Measurements from ENCODE around the gene ACP6. TPM values are rescaled to one million over a fixed set of nuclear protein-coding genes. Genes with fewer than 3 reads are reported as not detected.
A peak's percentile ranks its signal among the peaks of the same experiment; 100 is the strongest.

Gene ACP6
- total RNA-seq, 4 donors from 2014 or later = 11.5 to 18.5 (median 14.2) TPM

- TF ChIP-seq POLR2A (IDR thresholded peaks at IDR 0.05) (no peak), CTCF (IDR thresholded peaks at IDR 0.05) (no peak)
- 81 to 86% methylated on average over 6 of the region's 6 CpGs for WGBS, 2 donors
- intact Hi-C loops (cut with DNase I; ENCODE audit: low total_unique reads) = no loop called here
- H3K4me3 ChIP-seq (ENCODE audit: low read depth, poor library complexity, severe bottlenecking) = no peak overlapping the region
- no peak for DNase-seq (ENCODE audit: low spot score in 2 of 2)
These were observed 40.3 kb downstream of the ACP6 start for GRCh38 chr1:147630022-147630421.

GRCh38 chr1:147628441-147628840, 41.9 kb downstream of the ACP6 start:
- intact Hi-C loops (cut with DNase I; ENCODE audit: low total_unique reads) = no loop called here
- 86 to 91% methylated on average over 5 of the region's 5 CpGs for WGBS, 2 donors
- no peak overlapping the region for H3K4me3 ChIP-seq (ENCODE audit: low read depth, poor library complexity, severe bottlenecking)
- TF ChIP-seq CTCF (IDR thresholded peaks at IDR 0.05) (no peak), POLR2A (IDR thresholded peaks at IDR 0.05) (no peak)
- no peak for DNase-seq (ENCODE audit: low spot score in 2 of 2)

- TF ChIP-seq POLR2A (IDR thresholded peaks at IDR 0.05) = no peak
- peak in 1 of 3 donors; percentile 61 for TF ChIP-seq CTCF (IDR thresholded peaks at IDR 0.05)
- H3K4me3 ChIP-seq (ENCODE audit: low read depth, poor library complexity, severe bottlenecking) = no peak overlapping the region
- intact Hi-C loops (cut with DNase I; ENCODE audit: low total_unique reads) = no loop called here
- DNase-seq (ENCODE audit: low spot score in 2 of 2) = peak in 1 of 2 donors; percentile 84
- WGBS, 2 donors = 7 to 8% methylated on average over 3 of the region's 3 CpGs
These were observed 42.8 kb downstream of the ACP6 start for GRCh38 chr1:147627435-147628110.

- intact Hi-C loops (cut with DNase I; ENCODE audit: low total_unique reads) = no loop called here
- TF ChIP-seq POLR2A (IDR thresholded peaks at IDR 0.05) = no peak
- no peak for TF ChIP-seq CTCF (IDR thresholded peaks at IDR 0.05)
- 92 to 95% methylated on average over 5 of the region's 5 CpGs for WGBS, 2 donors
- no peak overlapping the region for H3K4me3 ChIP-seq (ENCODE audit: low read depth, poor library complexity, severe bottlenecking)
- DNase-seq (ENCODE audit: low spot score in 2 of 2) = no peak
These were observed 43.6 kb downstream of the ACP6 start for GRCh38 chr1:147626739-147627138.

GRCh38 chr1:147626291-147626690, 44.0 kb downstream of the ACP6 start:
- TF ChIP-seq POLR2A (IDR thresholded peaks at IDR 0.05) (no peak), CTCF (IDR thresholded peaks at IDR 0.05) (no peak)
- WGBS, 2 donors = 88 to 97% methylated on average over 2 of the region's 2 CpGs
- intact Hi-C loops (cut with DNase I; ENCODE audit: low total_unique reads) = no loop called here
- H3K4me3 ChIP-seq (ENCODE audit: low read depth, poor library complexity, severe bottlenecking) = no peak overlapping the region
- DNase-seq (ENCODE audit: low spot score in 2 of 2) = no peak
